Kidney (tissue), 14 donors: ENCODE measurements around the gene PHEX. TPM values are rescaled to one million over a fixed set of nuclear protein-coding genes. Genes with fewer than 3 reads are reported as not detected.
A peak's percentile ranks its signal among the peaks of the same experiment; 100 is the strongest.

Experiments used
- DNase-seq, 5 donors: peaks; one replicate each; pipeline ENCODE4 v3.0.0-alpha.2; 2013 to 2020
- FAIRE-seq: peaks from 2 replicates; lab custom pipeline; 2012; peaks lifted over from hg19 to GRCh38; lab: Jason Lieb, UNC
- H3K27ac ChIP-seq, 2 donors: one replicate each; pipeline ENCODE4 v1.7.0; 2013; ENCODE audit warnings: low read depth in 2 of 2, low read length in 2 of 2, inconsistent platforms in 1 of 2
- H3K27me3 ChIP-seq: one replicate; pipeline ENCODE4 v1.7.1; 2013; ENCODE audit warnings: low read length, inconsistent platforms; ENCODE audit not compliant: control insufficient read depth, insufficient read depth
- H3K36me3 ChIP-seq, 3 donors: one replicate each; pipeline versions ENCODE4 v1.7.0 to v1.7.1; 2013; ENCODE audit warnings: low read length in 3 of 3, control low read depth in 1 of 3, inconsistent platforms in 1 of 3; ENCODE audit not compliant: insufficient read depth in 3 of 3, control insufficient read depth in 2 of 3
- H3K4me1 ChIP-seq, 3 donors: one replicate each; pipeline versions ENCODE4 v1.7.0 to v1.7.1; 2013; ENCODE audit warnings: low read length in 3 of 3, inconsistent platforms in 1 of 3, low read depth in 1 of 3; ENCODE audit not compliant: control insufficient read depth in 2 of 3, insufficient read depth in 2 of 3
- H3K4me3 ChIP-seq, 3 donors: one replicate each; pipeline versions ENCODE4 v1.7.0 to v1.8.1; 2013; ENCODE audit warnings: low read length in 3 of 3, control low read depth in 1 of 3, inconsistent platforms in 1 of 3
- H3K9ac ChIP-seq, 3 donors: one replicate each; pipeline versions ENCODE4 v1.7.0 to v1.7.1; 2013; ENCODE audit warnings: low read length in 3 of 3, control low read depth in 1 of 3, inconsistent platforms in 1 of 3
- H3K9me3 ChIP-seq, 3 donors: one replicate each; pipeline versions ENCODE4 v1.7.0 to v1.7.1; 2013; ENCODE audit warnings: low read length in 3 of 3, control low read depth in 1 of 3, inconsistent platforms in 1 of 3; ENCODE audit not compliant: control insufficient read depth in 2 of 3, insufficient read depth in 1 of 3
- CTCF ChIP-seq: IDR thresholded peaks from 3 replicates; pipeline ENCODE4 v1.5.1; 2012; ENCODE audit warnings: mild to moderate bottlenecking, moderate library complexity, borderline replicate concordance; ENCODE audit not compliant: insufficient read depth; ENCODE audit errors: extremely low read depth
- intact Hi-C: fragments of 100-400 bp; cut with DNase I; formaldehyde crosslinking; loops from one replicate; pipeline ENCODE4 v1.11.1; 2022
- polyA plus RNA-seq: library from polyadenylated mRNA; stranded (reverse); fragments of 350-450 nt; fragmentation: Illumina TruSeq; extraction: RNeasy Lipid Tissue Mini Kit (QIAGEN cat#74804); gene quantifications from one replicate; pipeline ENCODE4 v1.2.3, GENCODE V29; 2014; ENCODE audit warnings: low read depth, low replicate concordance; ENCODE audit not compliant: insufficient read depth
- total RNA-seq: library from RNA; stranded (reverse); fragmentation: NEBNext Ultra II Directional; extraction: Animal tissue kit (Norgen Biotek cat#: 25700); gene quantifications from one replicate; pipeline ENCODE4 v1.2.1, GENCODE V29; 2021
- donor health status: control.
- donor health status: control.
- donor health status: control.
- donor health status: control.
- donor health status: control.
- donor health status: DM: yes; HTN: yes; CAD: no.
- donor health status: Normal renal cell carcinoma (clear cell type).

PHEX gene
- total and polyA plus RNA-seq, 2 donors from 2014 or later, result 0.19 to 0.25 TPM

GRCh38 chrX:22086003-22086402 is 53.9 kb downstream of the PHEX start:
- H3K27me3 ChIP-seq, result no peaks in the 10 kb centered on the region
- TF ChIP-seq CTCF, result no peak
- DNase-seq (no peak), FAIRE-seq (no peak)
- no peak overlapping the region for H3K4me3 ChIP-seq
- H3K9ac ChIP-seq, result no peak overlapping the region
- no peaks in the 10 kb centered on the region for H3K36me3 ChIP-seq
- no peak overlapping the region for H3K27ac ChIP-seq
- intact Hi-C loops, result no loop called here
- H3K9me3 ChIP-seq, result no peaks in the 10 kb centered on the region
- no peaks in the 10 kb centered on the region for H3K4me1 ChIP-seq

GRCh38 chrX:22087011-22087557 is 55.0 kb downstream of the PHEX start:
- no peak for DNase-seq
- no peak for TF ChIP-seq CTCF

GRCh38 chrX:22088326-22088725 is 56.2 kb downstream of the PHEX start:
- peak; percentile 86 for FAIRE-seq
- intact Hi-C loops, result no loop called here

More at GRCh38 chrX:22087011-22087557, 55.0 kb downstream of the PHEX start:
- no peaks in the 10 kb centered on the region for H3K4me1 ChIP-seq
- no peak for FAIRE-seq
- no peaks in the 10 kb centered on the region for H3K36me3 ChIP-seq
- no peak overlapping the region for H3K27ac ChIP-seq
- intact Hi-C loops, result no loop called here
- no peak overlapping the region for H3K9ac ChIP-seq
- H3K4me3 ChIP-seq, result no peak overlapping the region
- H3K27me3 ChIP-seq, result no peaks in the 10 kb centered on the region
- H3K9me3 ChIP-seq, result no peaks in the 10 kb centered on the region

More at GRCh38 chrX:22088326-22088725, 56.2 kb downstream of the PHEX start:
- no peak for DNase-seq
- H3K9ac ChIP-seq, result no peak overlapping the region
- no peaks in the 10 kb centered on the region for H3K4me1 ChIP-seq
- no peak overlapping the region for H3K27ac ChIP-seq
- no peak for TF ChIP-seq CTCF
- H3K4me3 ChIP-seq, result no peak overlapping the region
- no peaks in the 10 kb centered on the region for H3K9me3 ChIP-seq
- H3K27me3 ChIP-seq, result no peaks in the 10 kb centered on the region
- H3K36me3 ChIP-seq, result no peaks in the 10 kb centered on the region
